22Rv1 (cell line): ENCODE measurements around the gene NARF.
"Not testable (repeated sequence)": the region's sequence is repeated elsewhere in the genome, so short reads cannot be mapped to it uniquely, and the experiment has no call there.

Experiments
- H3K27ac ChIP-seq: fragments of 450-650 bp; 2 replicates; pipeline ENCODE4 v1.5.1; 2017
- ZFX ChIP-seq: fragments of 450-650 bp; IDR thresholded peaks from 2 replicates; pipeline ENCODE4 v1.6.1; 2017; ENCODE audit warnings: antibody characterized with exemption, borderline replicate concordance
- TF ChIP-seq, protein P1 (sequence below): fragments of 450-650 bp; IDR thresholded peaks from 2 replicates; pipeline ENCODE4 v1.5.1; 2017; ENCODE audit warnings: mild to moderate bottlenecking

Gene NARF

DNA sequence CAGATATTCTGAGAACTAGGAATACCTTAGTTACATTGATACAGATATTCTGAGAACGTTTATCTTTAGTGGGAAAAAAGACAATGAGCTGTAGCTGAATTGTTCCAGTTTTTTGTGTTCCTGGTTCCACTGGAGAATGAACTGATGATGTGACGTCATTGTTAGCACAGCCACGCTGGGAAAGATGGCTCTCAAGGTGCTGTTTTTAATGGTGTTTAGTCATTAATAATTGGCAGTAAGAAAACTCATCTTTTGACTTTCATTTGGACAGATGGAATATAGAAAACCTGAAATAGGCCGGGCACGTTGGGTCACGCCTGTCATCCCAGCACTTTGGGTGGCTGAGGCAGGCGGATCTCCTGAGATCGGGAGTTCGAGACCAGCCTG, 71.4 kb downstream of the NARF start:
- no peak overlapping the region for H3K27ac ChIP-seq
- no peak for TF ChIP-seq ZFX
- TF ChIP-seq, protein P1, sequence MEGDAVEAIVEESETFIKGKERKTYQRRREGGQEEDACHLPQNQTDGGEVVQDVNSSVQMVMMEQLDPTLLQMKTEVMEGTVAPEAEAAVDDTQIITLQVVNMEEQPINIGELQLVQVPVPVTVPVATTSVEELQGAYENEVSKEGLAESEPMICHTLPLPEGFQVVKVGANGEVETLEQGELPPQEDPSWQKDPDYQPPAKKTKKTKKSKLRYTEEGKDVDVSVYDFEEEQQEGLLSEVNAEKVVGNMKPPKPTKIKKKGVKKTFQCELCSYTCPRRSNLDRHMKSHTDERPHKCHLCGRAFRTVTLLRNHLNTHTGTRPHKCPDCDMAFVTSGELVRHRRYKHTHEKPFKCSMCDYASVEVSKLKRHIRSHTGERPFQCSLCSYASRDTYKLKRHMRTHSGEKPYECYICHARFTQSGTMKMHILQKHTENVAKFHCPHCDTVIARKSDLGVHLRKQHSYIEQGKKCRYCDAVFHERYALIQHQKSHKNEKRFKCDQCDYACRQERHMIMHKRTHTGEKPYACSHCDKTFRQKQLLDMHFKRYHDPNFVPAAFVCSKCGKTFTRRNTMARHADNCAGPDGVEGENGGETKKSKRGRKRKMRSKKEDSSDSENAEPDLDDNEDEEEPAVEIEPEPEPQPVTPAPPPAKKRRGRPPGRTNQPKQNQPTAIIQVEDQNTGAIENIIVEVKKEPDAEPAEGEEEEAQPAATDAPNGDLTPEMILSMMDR = no peak

DNA sequence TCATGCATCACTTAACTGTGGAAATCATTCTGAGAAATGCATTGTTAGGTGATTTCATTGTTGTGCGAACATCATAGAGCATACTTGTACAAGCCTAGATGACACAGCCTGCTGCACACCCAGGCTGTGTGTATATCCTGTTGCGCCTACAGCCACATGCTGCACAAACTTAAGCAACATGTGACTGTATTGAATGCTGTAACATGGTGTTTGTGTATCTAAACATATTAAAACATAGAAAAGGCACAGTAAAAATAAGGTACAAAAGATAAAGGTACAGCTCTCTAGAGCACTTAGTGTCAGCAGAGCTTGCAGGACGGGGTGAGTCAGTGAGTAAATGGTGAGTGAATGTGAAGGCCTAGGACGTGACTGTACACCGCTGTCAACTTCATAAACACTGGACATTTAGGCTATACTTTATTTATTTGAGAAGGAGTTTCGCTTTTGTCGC, 72.9 kb downstream of the NARF start:
- TF ChIP-seq ZFX = no peak
- TF ChIP-seq, protein P1 = no peak
- no peak overlapping the region for H3K27ac ChIP-seq

DNA sequence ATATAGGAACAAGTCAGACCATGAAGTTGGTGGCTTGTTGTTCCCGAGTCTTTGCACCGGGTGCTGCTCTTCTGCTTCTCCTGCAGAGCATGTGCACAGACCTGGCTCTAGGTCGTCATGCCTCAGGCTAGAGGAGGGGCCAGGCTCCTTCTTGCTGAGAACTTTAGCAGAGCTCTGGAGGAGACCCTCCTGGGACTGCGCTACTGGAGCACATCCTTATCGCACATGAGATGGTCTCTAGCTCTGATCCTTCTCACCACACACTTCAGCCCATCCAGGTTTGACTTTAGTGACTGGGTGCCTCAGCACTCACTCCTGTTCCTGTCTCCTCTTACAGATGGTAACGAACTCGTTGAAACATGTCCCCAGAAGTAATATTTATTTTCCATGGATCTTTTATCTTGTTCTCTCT, 75.9 kb downstream of the NARF start:
- TF ChIP-seq, protein P1 = no peak
- no peak for TF ChIP-seq ZFX
- peak overlapping the region; percentile 27 for H3K27ac ChIP-seq

DNA sequence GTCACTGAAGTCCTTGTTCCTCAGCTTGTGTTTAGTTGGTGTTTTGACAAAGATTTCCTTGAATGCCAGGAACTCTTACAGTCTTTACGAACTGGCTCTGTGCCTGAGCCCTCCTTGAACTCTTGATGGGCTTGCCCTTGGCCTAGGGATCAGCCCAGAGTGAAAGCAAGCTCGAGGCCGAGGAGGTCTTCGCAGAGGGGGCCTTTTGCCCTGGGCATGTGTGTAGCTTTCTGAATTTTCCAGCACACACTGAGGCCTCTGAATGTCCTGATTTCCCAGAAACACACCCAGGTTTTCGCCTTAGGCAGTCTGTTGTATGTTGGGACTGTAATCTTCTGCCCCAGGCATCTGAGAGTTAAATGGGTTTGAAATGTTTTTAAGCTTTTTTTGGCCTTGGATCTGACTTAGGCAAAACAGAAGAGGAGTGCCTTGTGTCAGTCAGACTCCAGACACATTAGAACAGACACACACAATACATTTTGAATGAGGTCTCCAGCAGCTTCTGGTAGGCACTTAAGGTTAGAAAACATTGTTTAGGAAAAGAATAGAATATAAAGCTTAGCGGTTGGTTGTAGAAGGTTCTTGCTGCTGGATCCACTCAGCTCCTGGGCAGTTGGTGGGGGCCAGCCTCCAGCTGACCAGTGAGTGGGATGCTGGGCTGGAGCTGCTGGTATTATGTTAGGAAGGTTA, 78.1 kb downstream of the NARF start:
- TF ChIP-seq, protein P1 = no peak
- TF ChIP-seq ZFX = no peak
- H3K27ac ChIP-seq = peak overlapping the region; percentile 27; the same call in 1 of the 2 replicates

DNA sequence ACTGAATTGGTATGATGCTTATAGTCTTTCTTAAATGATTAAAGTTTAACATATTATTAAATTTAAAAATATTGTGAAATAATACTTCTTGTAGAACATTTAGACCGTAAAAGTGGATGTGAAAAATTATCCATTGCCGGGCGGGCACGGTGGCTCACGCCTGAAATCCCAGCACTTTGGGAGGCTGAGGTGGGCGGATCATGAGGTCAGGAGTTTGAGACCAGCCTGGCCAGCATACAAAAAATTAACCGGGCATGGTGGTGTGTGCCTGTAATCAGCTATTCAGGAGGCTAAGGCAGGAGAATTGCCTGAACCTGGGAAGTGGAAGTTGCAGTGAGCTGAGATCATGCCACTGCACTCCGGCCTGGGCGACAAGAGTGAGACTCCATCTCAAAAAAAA, 78.7 kb downstream of the NARF start:
- H3K27ac ChIP-seq = not testable (repeated sequence)

DNA sequence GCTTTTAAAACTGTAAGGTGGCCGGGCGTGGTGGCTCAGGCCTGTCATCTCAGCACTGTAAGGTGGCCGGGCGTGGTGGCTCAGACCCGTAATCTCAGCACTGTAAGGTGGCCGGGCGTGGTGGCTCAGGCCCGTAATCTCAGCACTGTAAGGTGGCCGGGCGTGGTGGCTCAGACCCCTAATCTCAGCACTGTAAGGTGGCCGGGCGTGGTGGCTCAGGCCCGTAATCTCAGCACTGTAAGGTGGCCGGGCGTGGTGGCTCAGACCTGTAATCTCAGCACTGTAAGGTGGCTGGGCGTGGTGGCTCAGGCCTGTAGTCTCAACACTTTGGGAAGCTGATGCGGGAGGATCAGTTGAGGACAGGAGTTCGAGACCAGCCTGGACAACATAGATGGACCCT, 80.5 kb downstream of the NARF start:
- not testable (repeated sequence) for H3K27ac ChIP-seq
